ENCODE results near the gene CELF4. TPM values are rescaled to one million over a fixed set of nuclear protein-coding genes. Genes with fewer than 3 reads are reported as not detected.

The CELF4 gene
- total and polyA plus RNA-seq, 10 of the 15 experiments (the other 5 are each of a cell fraction or from before 2014, with no cell fraction given): 0.03 to 0.32 TPM; not detected in 8

- no peak overlapping the region for H3K4me2 ChIP-seq (ENCODE audit: control insufficient read depth, insufficient read depth)
- POLR2A ChIA-PET: no interaction called here
- no peaks in the 10 kb centered on the region for H3K9me3 ChIP-seq (replicated peaks; ENCODE audit: control insufficient read depth, insufficient read depth, low read length)
- H3K36me3 ChIP-seq (ENCODE audit: control insufficient read depth in 2 of 2, insufficient read depth in 2 of 2, low read length in 1 of 2): no peaks in the 10 kb centered on the region
- no peak overlapping the region for H2AFZ ChIP-seq (ENCODE audit: control insufficient read depth, low read depth, low read length)
- intact Hi-C loops (cut with micrococcal nuclease; ENCODE audit: unreplicated experiment) (loop anchor here (10.0 kb wide), 1 partner anchor 55 kb away; no protein-coding TSS in a partner anchor), in situ Hi-C loops (cut with MboI) (no loop called here)
- CTCF ChIA-PET: no interaction called here
- H3K4me3 ChIP-seq: no peak overlapping the region
- H3K79me2 ChIP-seq (ENCODE audit: control insufficient read depth, insufficient read depth, low read length): no peaks in the 10 kb centered on the region
- H3K9ac ChIP-seq (ENCODE audit: control insufficient read depth, insufficient read depth, low read length): no peak overlapping the region
- SMC1A ChIA-PET (ENCODE audit: uncharacterized antibody, unreplicated experiment): no interaction called here
- ATAC-seq (no peak), FAIRE-seq (no peak), DNase-seq (ENCODE audit: low read depth, low spot score) (no peak)
- H3K4me1 ChIP-seq (ENCODE audit: control insufficient read depth, insufficient read depth, low read length): no peaks in the 10 kb centered on the region
- RAD21 ChIA-PET (ENCODE audit: unreplicated experiment): no interaction called here
- BruUV-seq (replicated peaks): no TSS peak
- peaks cover 0 to 4% of the 10 kb centered on the region in 2 experiments; a peak in 1 of 4 replicates for H3K27me3 ChIP-seq (replicated peaks in 1 of 2; ENCODE audit: control insufficient read depth in 2 of 2, insufficient read depth in 2 of 2, low read length in 1 of 2)
- TF ChIP-seq SUZ12 (IDR thresholded peaks at IDR 0.05; ENCODE audit: unreplicated experiment): no peak
- no peak for TF ChIP-seq CUX1 (IDR thresholded peaks at IDR 0.05; ENCODE audit: insufficient replicate concordance, low read depth, low read length)
- no peak for TF ChIP-seq JUND (IDR thresholded peaks at IDR 0.05; ENCODE audit: low read depth, low read length)
- no peak for TF ChIP-seq RB1 (IDR thresholded peaks at IDR 0.05; ENCODE audit: borderline replicate concordance)
- TF ChIP-seq SUPT20H (IDR thresholded peaks at IDR 0.05; ENCODE audit: borderline replicate concordance, control insufficient read depth, low read depth, low read length): no peak
- no peak for TF ChIP-seq STAT1 (conservative IDR thresholded peaks at IDR 0.05)
- TF ChIP-seq ZBED1 (IDR thresholded peaks at IDR 0.05; ENCODE audit: borderline replicate concordance): no peak
- TF ChIP-seq ZBTB4 (CRISPR knock-in tag; IDR thresholded peaks at IDR 0.05): no peak
- TF ChIP-seq CEBPB (IDR thresholded peaks at IDR 0.05; ENCODE audit: borderline replicate concordance in 1 of 2, low read depth in 2 of 2, low read length in 2 of 2): no peak
- no peaks in the 10 kb centered on the region for H4K20me1 ChIP-seq (ENCODE audit: control insufficient read depth, insufficient read depth)
- WGBS (ENCODE audit: insufficient coverage, insufficient replicate concordance, low lambda C conversion rate, missing lambda C conversion rate): 38% methylated on average over 7 of the region's 7 CpGs
- H3K27ac ChIP-seq (ENCODE audit: control insufficient read depth, insufficient read depth): no peak overlapping the region
Observed at GRCh38 chr18:37419866-37420265, 145.7 kb downstream of the CELF4 start.

All from GM12878 (cell line).